BLaER1 (cell line): ENCODE measurements around the gene OTOF.

Experiments used
- H3K27ac ChIP-seq: shearing (Covaris generic); formaldehyde crosslinking; 2 replicates; pipeline ENCODE4 v1.8.1; 2022
- H3K27me3 ChIP-seq: shearing (Covaris generic); formaldehyde crosslinking; 2 replicates; pipeline ENCODE4 v1.8.1; 2022
- H3K36me3 ChIP-seq: shearing (Covaris generic); formaldehyde crosslinking; 2 replicates; pipeline ENCODE4 v1.8.1; 2022
- H3K4me1 ChIP-seq: shearing (Covaris generic); formaldehyde crosslinking; 2 replicates; pipeline ENCODE4 v1.8.1; 2022
- H3K4me2 ChIP-seq: shearing (Covaris generic); formaldehyde crosslinking; 2 replicates; pipeline ENCODE4 v1.8.1; 2022
- H3K4me3 ChIP-seq: shearing (Covaris generic); formaldehyde crosslinking; 2 replicates; pipeline ENCODE4 v1.8.1; 2022
- H3K9ac ChIP-seq: shearing (Covaris generic); formaldehyde crosslinking; 2 replicates; pipeline ENCODE4 v1.8.1; 2022
- H3K9me3 ChIP-seq: shearing (Covaris generic); formaldehyde crosslinking; 2 replicates; pipeline ENCODE4 v1.8.1; 2022
- H4K20me1 ChIP-seq: shearing (Covaris generic); formaldehyde crosslinking; 2 replicates; pipeline ENCODE4 v1.8.1; 2022
- Cebpa-rat ChIP-seq: shearing (Covaris generic); IDR thresholded peaks from 2 replicates; pipeline ENCODE4 v1.8.1; 2022

Gene OTOF

DNA sequence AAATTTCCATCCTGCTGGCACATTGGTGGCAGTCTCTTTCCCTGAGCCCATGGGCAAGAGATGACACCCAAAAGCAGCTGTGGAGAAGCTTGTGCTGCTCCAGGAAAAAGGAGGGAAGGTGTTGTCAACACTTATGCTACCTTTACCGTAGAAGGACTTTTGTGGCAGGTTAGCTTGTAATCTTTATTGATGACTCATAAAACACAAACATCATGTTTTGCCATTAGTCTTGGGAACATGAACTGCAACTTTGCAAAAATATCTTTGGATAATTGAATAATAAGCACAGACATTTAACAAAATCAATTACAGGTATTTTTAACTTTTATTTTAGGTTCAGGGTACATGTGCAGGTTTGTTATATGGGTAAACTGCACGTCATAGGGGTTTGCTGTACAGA is 42.8 kb downstream of the OTOF start:
- Histone ChIP-seq H3K4me2 (no peak overlapping the region), H3K27ac (no peak overlapping the region), H3K36me3 (no peaks in the 10 kb centered on the region), H3K4me3 (no peak overlapping the region), H3K9ac (no peak overlapping the region), H3K27me3 (no peaks in the 10 kb centered on the region), H3K4me1 (no peaks in the 10 kb centered on the region), H3K9me3 (no peaks in the 10 kb centered on the region), H4K20me1 (no peaks in the 10 kb centered on the region)
- no peak for TF ChIP-seq Cebpa-rat

DNA sequence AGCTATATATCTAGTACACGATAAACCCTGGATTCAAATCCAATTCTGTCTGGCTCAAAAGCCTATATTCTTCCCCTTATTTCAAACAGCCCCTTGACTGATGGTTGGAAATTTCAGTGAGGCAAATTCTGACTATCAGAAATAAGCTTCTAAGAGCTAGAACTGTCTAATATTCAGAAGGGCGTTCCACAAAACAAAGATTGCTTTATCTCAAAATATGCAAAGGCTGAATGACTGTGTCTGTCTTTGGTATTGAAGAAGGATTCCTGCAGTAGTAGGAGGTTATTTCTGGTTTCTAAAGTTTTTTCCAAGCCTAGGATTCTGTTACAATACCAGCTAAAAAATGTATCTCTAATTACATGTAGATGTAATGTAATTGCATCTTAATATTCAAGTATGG is 45.1 kb downstream of the OTOF start:
- H3K9me3 ChIP-seq, result no peaks in the 10 kb centered on the region
- no peaks in the 10 kb centered on the region for H3K27me3 ChIP-seq
- H3K27ac ChIP-seq, result no peak overlapping the region
- H3K4me1 ChIP-seq, result no peaks in the 10 kb centered on the region
- H3K9ac ChIP-seq, result no peak overlapping the region
- no peak overlapping the region for H3K4me3 ChIP-seq
- no peak overlapping the region for H3K4me2 ChIP-seq
- H3K36me3 ChIP-seq, result no peaks in the 10 kb centered on the region
- TF ChIP-seq Cebpa-rat, result no peak
- H4K20me1 ChIP-seq, result no peaks in the 10 kb centered on the region

DNA sequence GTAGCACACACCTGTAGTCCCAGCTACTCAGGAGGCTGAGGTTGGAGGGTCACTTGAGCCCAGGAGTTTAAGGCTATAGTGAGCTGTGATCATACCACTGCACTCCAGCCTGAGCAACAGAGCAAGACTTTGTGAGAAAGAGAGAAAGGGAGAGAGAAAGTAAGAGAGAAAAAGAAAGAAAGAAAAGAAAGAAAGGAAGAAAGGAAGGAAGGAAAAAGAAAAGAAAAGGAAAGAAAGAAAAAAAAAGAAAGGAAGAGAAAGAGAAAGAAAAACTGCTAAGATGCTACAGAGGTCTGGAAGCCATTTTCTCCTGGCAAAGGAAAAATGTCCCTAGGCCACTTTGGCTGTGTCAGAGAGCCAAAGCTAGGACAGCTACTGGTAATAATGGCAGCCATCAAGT is 45.6 kb downstream of the OTOF start:
- H3K27ac ChIP-seq, result no peak overlapping the region

DNA sequence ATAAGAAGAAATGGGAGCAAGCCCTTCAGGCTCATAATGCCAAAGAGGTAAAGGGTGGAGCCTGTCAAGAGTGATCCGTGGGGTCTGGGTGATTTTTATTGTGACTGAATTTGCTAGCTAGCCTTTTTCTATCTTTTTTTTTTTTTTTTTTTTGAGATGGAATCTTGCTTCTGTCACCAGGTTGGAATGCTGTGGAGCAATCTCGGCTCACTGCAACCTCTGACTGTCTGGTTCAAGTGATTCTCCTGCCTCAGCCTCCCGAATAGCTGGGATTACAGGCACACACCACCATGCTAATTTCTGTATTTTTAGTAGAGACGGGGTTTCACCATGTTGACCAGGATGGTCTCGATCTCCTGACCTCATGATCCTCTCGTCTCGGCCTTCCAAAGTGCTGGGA is 47.1 kb downstream of the OTOF start:
- TF ChIP-seq Cebpa-rat, result no peak
- Histone ChIP-seq H3K9ac (no peak overlapping the region), H3K27ac (no peak overlapping the region), H3K36me3 (no peaks in the 10 kb centered on the region), H4K20me1 (no peaks in the 10 kb centered on the region), H3K4me1 (no peaks in the 10 kb centered on the region), H3K4me3 (no peak overlapping the region), H3K27me3 (no peaks in the 10 kb centered on the region), H3K9me3 (no peaks in the 10 kb centered on the region), H3K4me2 (no peak overlapping the region)

More for the DNA sequence above, 45.6 kb downstream of the OTOF start:
- H3K4me2 ChIP-seq, result no peak overlapping the region
- no peaks in the 10 kb centered on the region for H3K36me3 ChIP-seq
- H4K20me1 ChIP-seq, result no peaks in the 10 kb centered on the region
- no peaks in the 10 kb centered on the region for H3K27me3 ChIP-seq
- no peak for TF ChIP-seq Cebpa-rat
- no peak overlapping the region for H3K4me3 ChIP-seq
- H3K9me3 ChIP-seq, result no peaks in the 10 kb centered on the region
- H3K9ac ChIP-seq, result no peak overlapping the region
- no peaks in the 10 kb centered on the region for H3K4me1 ChIP-seq

DNA sequence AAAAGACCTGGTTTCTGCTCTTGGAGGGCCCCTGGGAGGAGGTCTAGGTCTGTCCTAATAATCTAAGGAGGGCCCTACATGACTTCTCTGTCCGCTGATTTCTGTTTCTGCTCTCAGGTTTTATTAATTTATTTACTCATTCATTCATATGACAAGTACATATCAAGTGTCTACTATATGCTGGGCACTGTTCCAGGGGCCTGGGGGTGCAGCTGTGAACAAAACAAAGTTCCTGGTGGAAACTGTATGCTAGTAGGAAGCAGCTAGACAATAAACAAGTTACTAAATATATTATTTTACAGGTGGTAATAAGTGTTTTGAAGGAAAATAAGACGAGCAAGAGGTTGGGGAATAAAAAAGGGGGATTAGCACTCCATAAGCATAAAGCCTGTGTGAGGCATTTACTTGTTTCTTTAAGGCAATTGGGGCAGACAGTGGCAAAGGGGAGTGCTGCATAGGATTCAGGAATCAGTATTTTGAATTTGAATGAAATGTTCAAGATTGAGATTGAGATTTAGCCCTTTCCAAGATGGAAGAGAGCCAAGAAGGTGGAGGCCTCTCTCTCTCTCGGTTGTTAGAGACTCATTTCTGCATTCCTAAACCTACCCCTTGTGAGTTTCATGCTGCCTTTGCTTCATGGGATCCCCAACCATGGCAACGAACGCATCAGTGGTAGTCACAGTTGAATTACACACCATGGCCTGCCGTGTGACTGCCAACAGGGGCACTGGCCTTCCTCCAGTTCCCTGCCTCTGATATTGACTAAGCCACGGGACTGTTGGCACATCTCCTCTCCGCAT is 47.9 kb downstream of the OTOF start:
- Histone ChIP-seq H4K20me1 (no peaks in the 10 kb centered on the region), H3K4me1 (no peaks in the 10 kb centered on the region), H3K36me3 (no peaks in the 10 kb centered on the region), H3K9me3 (no peaks in the 10 kb centered on the region), H3K27ac (no peak overlapping the region), H3K27me3 (no peaks in the 10 kb centered on the region), H3K4me3 (no peak overlapping the region), H3K4me2 (no peak overlapping the region), H3K9ac (no peak overlapping the region)
- no peak for TF ChIP-seq Cebpa-rat

DNA sequence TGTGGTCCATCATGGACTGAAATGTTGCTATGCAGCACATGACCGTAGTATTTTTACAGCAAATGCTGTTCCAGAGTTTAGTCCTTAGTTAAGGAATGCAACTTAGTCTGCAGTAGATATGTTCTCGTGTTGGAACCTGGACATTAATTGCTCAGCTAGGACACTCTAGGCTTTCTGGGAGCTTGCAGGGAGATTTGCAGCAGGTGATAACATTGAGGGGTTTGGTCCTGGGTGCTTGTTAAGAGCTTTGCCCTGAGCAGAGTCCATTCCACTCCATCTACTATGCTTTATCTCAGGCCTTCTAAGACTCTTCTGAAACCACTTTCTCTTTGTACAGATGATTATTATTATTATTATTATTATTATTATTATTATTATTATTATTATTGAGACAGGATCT is 49.1 kb downstream of the OTOF start:
- Histone ChIP-seq H3K36me3 (no peaks in the 10 kb centered on the region), H3K9ac (no peak overlapping the region), H3K4me2 (no peak overlapping the region), H3K4me1 (no peaks in the 10 kb centered on the region), H3K4me3 (no peak overlapping the region), H3K9me3 (no peaks in the 10 kb centered on the region), H3K27ac (no peak overlapping the region), H3K27me3 (no peaks in the 10 kb centered on the region), H4K20me1 (no peaks in the 10 kb centered on the region)
- no peak for TF ChIP-seq Cebpa-rat

DNA sequence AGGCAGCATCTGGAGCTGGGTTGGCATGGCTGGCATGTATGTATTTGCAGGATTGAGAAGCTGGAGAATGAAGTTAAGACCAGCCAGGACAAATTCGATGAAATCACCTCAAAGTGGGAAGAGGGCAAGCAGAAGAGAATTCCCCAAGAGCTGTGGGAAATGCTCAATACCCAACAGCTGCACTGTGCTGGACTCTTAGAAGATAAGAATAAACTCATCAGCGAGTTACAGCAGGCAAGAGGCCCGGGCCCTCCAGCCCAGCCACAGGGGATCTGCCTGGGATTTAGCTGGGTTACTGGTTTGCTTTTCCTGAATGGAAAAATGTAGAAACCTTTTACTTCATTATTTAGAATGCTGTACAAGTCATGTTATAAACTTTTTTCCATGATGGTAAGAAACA is 53.7 kb downstream of the OTOF start:
- Histone ChIP-seq H3K4me3 (no peak overlapping the region), H3K27ac (no peak overlapping the region), H3K4me2 (no peak overlapping the region), H3K36me3 (no peaks in the 10 kb centered on the region), H3K9ac (no peak overlapping the region), H3K27me3 (no peaks in the 10 kb centered on the region), H4K20me1 (no peaks in the 10 kb centered on the region), H3K4me1 (peaks cover 7% of the 10 kb centered on the region), H3K9me3 (no peaks in the 10 kb centered on the region)
- no peak for TF ChIP-seq Cebpa-rat

DNA sequence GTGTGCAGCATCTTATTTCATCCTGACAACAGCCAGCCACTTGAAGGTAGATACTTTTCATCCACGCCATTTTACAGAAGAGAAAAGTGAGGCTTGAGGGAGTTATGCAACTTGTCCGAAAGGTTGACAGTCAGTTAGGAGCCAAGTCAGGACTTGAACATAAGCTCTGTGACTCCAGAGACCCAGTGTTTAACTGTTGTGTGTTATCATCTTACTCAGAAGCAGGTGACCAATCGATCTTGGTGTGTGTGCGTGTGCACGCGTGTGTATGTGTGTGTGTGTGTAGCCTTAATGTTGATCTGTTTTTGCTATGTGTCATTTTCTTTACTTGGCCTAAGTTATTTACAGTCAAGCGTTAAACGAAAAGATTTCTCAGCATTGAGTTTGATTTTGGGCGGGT is 54.2 kb downstream of the OTOF start:
- no peak overlapping the region for H3K9ac ChIP-seq
- H3K9me3 ChIP-seq, result no peaks in the 10 kb centered on the region
- H3K36me3 ChIP-seq, result no peaks in the 10 kb centered on the region
- H3K4me1 ChIP-seq, result peaks cover 7% of the 10 kb centered on the region
- peak overlapping the region; percentile 31; the same call in 1 of the 2 replicates for H3K4me2 ChIP-seq
- no peak overlapping the region for H3K4me3 ChIP-seq
- H4K20me1 ChIP-seq, result no peaks in the 10 kb centered on the region
- H3K27ac ChIP-seq, result no peak overlapping the region
- no peak for TF ChIP-seq Cebpa-rat
- H3K27me3 ChIP-seq, result no peaks in the 10 kb centered on the region

DNA sequence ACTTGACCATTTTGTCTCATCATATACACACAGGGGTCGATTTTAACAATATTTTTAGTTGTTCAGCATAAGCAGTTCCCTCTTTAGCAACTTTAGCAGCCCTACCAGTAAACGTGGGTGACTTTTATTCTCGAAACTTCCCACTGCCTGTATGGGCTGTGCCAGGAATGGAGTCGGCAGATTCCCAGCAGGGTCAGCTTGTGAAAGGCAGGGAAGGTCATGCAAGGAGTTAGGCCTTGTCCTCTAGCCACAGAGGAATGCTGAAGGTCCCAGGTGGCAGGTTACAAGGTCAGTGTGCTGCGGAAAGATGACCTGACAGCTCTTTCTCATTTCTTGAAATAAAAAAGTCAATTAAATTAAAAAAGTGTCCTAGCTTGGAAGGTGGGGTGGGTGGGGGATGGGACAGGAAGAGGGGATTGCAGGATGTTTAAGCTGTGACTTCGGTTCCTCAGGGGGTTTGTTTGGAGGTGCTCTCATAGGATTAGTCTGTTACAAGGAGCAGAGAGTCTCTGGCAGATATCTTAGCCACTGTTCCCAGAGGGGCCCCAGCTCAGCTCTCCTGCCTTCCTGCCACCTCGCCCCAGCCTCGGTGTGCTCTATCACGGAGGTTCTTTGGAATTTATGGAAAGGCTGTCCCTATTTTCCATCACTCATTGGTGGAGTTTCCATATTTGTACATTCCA is 54.8 kb downstream of the OTOF start:
- Histone ChIP-seq H3K27ac (no peak overlapping the region), H3K9me3 (no peaks in the 10 kb centered on the region), H3K4me1 (peaks cover 7% of the 10 kb centered on the region), H3K9ac (no peak overlapping the region), H3K36me3 (no peaks in the 10 kb centered on the region), H3K4me3 (no peak overlapping the region), H4K20me1 (no peaks in the 10 kb centered on the region), H3K27me3 (no peaks in the 10 kb centered on the region), H3K4me2 (peak overlapping the region; percentile 31; the same call in 1 of the 2 replicates)
- no peak for TF ChIP-seq Cebpa-rat

DNA sequence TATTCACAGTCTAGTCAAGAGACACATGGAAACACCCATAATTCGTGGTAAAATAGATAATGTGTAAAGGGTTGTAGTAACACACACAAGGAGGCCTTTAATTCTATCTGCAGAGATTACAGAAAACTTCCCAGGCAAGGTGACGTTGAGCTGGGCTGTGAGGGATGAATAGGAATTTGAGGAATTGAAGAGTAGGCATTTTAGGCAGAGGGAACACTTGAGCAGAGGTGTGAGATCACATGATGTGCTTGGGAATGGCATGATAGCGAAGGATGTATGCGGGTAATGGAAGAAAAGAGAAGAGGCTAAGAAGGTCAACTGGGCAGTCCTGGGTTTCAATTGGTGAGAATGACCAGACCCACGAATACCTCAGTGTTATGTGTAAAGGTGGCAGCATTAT is 56.0 kb downstream of the OTOF start:
- no peaks in the 10 kb centered on the region for H3K9me3 ChIP-seq
- no peak overlapping the region for H3K4me2 ChIP-seq
- no peak overlapping the region for H3K27ac ChIP-seq
- no peaks in the 10 kb centered on the region for H4K20me1 ChIP-seq
- no peaks in the 10 kb centered on the region for H3K36me3 ChIP-seq
- no peaks in the 10 kb centered on the region for H3K27me3 ChIP-seq
- TF ChIP-seq Cebpa-rat, result no peak
- H3K9ac ChIP-seq, result no peak overlapping the region
- H3K4me1 ChIP-seq, result peaks cover 7% of the 10 kb centered on the region
- no peak overlapping the region for H3K4me3 ChIP-seq
